GM18861 (cell line): ENCODE measurements around the gene CPT2.

Experiments used
- ATAC-seq: cut with Tn5 transposase; IDR thresholded peaks from one replicate; pipeline ENCODE4 v1.9.1; 2021; ENCODE audit not compliant: unreplicated experiment

Gene CPT2

DNA sequence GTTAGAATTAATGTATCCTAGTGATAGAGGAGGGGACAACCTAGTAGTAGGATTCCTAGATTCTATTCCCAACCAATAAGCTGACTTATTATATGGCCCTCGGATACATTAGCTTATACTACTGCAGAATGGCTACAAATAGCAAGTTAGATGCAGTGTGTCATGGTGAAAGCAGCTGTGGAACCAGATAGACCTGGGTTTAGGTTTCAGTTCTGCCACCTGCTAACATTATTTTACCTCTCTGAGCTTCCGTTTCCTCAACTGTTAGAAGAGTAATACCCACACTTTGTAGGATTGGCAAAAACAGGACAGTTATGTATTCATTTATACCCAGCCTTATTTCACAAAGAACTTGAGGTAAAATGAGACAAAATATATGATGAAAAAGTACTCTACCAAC, 63.3 kb downstream of the CPT2 start:
- no peak for ATAC-seq

DNA sequence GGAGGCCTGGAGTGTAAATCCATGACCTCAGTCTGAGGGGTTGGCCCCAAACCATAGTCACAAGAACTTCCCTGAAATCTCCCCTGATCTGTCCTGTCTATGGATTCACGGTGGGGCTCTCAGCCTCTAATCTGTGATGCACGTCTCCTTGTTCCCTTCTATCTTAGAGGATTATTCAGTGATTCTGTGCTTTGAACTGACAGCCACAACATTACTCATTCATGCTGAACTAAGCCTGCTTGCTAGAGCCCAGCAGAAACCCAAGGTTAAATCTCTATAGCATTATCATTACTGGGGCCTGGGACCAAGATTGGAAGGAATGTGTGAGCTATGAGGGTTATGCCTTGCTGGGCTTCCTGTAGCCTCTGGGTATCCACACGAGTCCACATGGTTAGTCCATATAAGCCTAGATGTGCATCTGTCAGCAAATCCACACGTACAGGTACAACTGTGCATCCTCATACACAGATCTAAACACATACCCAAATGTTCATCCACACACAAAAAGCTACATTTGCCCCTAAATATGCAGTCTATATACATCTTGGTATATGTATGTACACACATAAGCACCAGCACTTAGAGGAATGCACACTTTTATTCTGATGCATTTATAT, 64.1 kb downstream of the CPT2 start:
- no peak for ATAC-seq

DNA sequence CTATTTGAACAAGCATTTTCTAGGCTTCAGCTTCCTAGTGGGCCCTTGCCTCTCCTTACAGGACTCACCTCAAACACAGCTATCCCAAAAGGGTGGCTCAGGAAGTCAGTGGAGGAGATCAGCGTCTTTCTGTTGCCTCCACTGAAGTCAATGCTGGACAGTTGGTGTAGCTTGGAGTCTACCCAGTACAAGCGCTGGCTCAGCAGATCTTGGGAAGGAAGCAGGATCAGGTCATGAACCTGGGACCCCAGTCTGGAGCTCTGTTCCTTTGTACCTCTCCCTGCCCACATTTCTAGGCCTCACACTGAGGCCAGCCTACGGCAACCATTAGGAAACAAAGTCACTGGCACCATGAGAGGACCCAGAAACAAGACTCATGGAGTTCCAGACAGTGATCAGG, 65.4 kb downstream of the CPT2 start:
- no peak for ATAC-seq
